Mesenchymal stem cell (in vitro differentiated cells and primary cell): ENCODE results near the gene WDR90.

Experiments
- DNase-seq: peaks from one replicate; pipeline ENCODE4 v3.0.0-alpha.2; 2013
- H2AFZ ChIP-seq: one replicate; pipeline ENCODE4 v1.6.1; 2013; ENCODE audit warnings: low read depth, mild to moderate bottlenecking, control low read depth, inconsistent platforms, low read length, moderate library complexity
- H2AK5ac ChIP-seq: 2 replicates; pipeline ENCODE4 v1.6.1; 2013; ENCODE audit warnings: low read length, moderate library complexity, mild to moderate bottlenecking, inconsistent platforms; ENCODE audit not compliant: severe bottlenecking
- H2BK120ac ChIP-seq: one replicate; pipeline ENCODE4 v1.6.1; 2013; ENCODE audit warnings: low read depth, mild to moderate bottlenecking, inconsistent platforms, low read length, moderate library complexity
- H2BK12ac ChIP-seq, 2 experiments: one replicate each; pipeline ENCODE4 v1.6.1; 2013; ENCODE audit warnings: inconsistent platforms in 2 of 2, low read length in 2 of 2, mild to moderate bottlenecking in 2 of 2, moderate library complexity in 2 of 2, control low read depth in 1 of 2
- H2BK15ac ChIP-seq: one replicate; pipeline ENCODE4 v1.6.1; 2013; ENCODE audit warnings: mild to moderate bottlenecking, low read depth, inconsistent platforms; ENCODE audit not compliant: poor library complexity, severe bottlenecking
- H2BK5ac ChIP-seq: 2 replicates; pipeline ENCODE4 v1.6.1; 2013; ENCODE audit warnings: low read depth, mild to moderate bottlenecking, low read length, control low read depth, inconsistent platforms; ENCODE audit not compliant: poor library complexity, severe bottlenecking
- H3K14ac ChIP-seq, 2 experiments: one replicate each; pipeline ENCODE4 v1.6.1; 2013; ENCODE audit warnings: inconsistent platforms in 2 of 2, low read length in 2 of 2, control low read depth in 1 of 2, mild to moderate bottlenecking in 1 of 2, moderate library complexity in 1 of 2
- H3K18ac ChIP-seq, 2 experiments: one replicate each; pipeline ENCODE4 v1.6.1; 2013; ENCODE audit warnings: inconsistent platforms in 2 of 2, low read length in 2 of 2, control low read depth in 1 of 2, low read depth in 1 of 2, mild to moderate bottlenecking in 1 of 2
- H3K23ac ChIP-seq, 2 experiments: one replicate each; pipeline ENCODE4 v1.6.1; 2013; ENCODE audit warnings: inconsistent platforms in 2 of 2, low read length in 2 of 2, mild to moderate bottlenecking in 2 of 2, moderate library complexity in 2 of 2, control low read depth in 1 of 2
- H3K27ac ChIP-seq: 2 replicates; pipeline ENCODE4 v1.5.1; 2013; ENCODE audit warnings: mild to moderate bottlenecking, moderate library complexity, low read length, control low read depth, inconsistent platforms; ENCODE audit not compliant: poor library complexity, severe bottlenecking
- H3K27me3 ChIP-seq, 2 experiments: 2 replicates each; pipeline versions ENCODE4 v1.6.1 to v1.7.0; 2013; ENCODE audit warnings: low read length in 2 of 2, mild to moderate bottlenecking in 2 of 2, moderate library complexity in 2 of 2, control low read depth in 1 of 2, inconsistent platforms in 1 of 2; ENCODE audit not compliant: control insufficient read depth in 1 of 2, insufficient read depth in 1 of 2
- H3K36me3 ChIP-seq, 2 experiments: 2 replicates each; pipeline versions ENCODE4 v1.6.1 to v1.7.0; 2013; ENCODE audit warnings: low read length in 2 of 2, control low read depth in 1 of 2, inconsistent platforms in 1 of 2, low read depth in 1 of 2, mild to moderate bottlenecking in 1 of 2; ENCODE audit not compliant: insufficient read depth in 2 of 2, control insufficient read depth in 1 of 2
- H3K4ac ChIP-seq, 2 experiments: one replicate each; pipeline ENCODE4 v1.6.1; 2013; ENCODE audit warnings: inconsistent platforms in 2 of 2, low read length in 2 of 2, mild to moderate bottlenecking in 2 of 2, moderate library complexity in 2 of 2, control low read depth in 1 of 2, low read depth in 1 of 2
- H3K4me1 ChIP-seq: 2 replicates; pipeline ENCODE4 v1.6.1; 2013; ENCODE audit warnings: low read depth, low read length, control low read depth; ENCODE audit not compliant: control insufficient read depth, insufficient read depth
- H3K4me2 ChIP-seq: 2 replicates; pipeline ENCODE4 v1.6.1; 2013; ENCODE audit warnings: low read length, mild to moderate bottlenecking, inconsistent platforms; ENCODE audit not compliant: poor library complexity, severe bottlenecking
- H3K4me3 ChIP-seq, 2 experiments: 2 replicates each; pipeline versions ENCODE4 v1.5.1 to v1.7.0; 2013; ENCODE audit warnings: low read length in 2 of 2, mild to moderate bottlenecking in 2 of 2, control low read depth in 1 of 2, low read depth in 1 of 2; ENCODE audit not compliant: insufficient read depth in 1 of 2
- H3K79me1 ChIP-seq: replicated peaks from 2 replicates; pipeline ENCODE4 v1.6.1; 2013; ENCODE audit warnings: mild to moderate bottlenecking, control low read depth, low read length, inconsistent platforms; ENCODE audit not compliant: poor library complexity, severe bottlenecking
- H3K9ac ChIP-seq: 2 replicates; pipeline ENCODE4 v1.7.0; 2013; ENCODE audit warnings: mild to moderate bottlenecking, low read length, moderate library complexity
- H3K9me3 ChIP-seq: 2 replicates; pipeline ENCODE4 v1.7.0; 2013; ENCODE audit warnings: mild to moderate bottlenecking, low read length; ENCODE audit not compliant: control insufficient read depth
- H4K8ac ChIP-seq: one replicate; pipeline ENCODE4 v1.6.1; 2013; ENCODE audit warnings: inconsistent platforms, mild to moderate bottlenecking, low read length, moderate library complexity
- H4K91ac ChIP-seq: one replicate; pipeline ENCODE4 v1.6.1; 2013; ENCODE audit warnings: mild to moderate bottlenecking, low read length, inconsistent platforms
- WGBS: methylation state at CpG from one replicate; pipeline ENCODE4 v1.1.7; 2013; ENCODE audit warnings: mixed read lengths; 5-methylcytosine and 5-hydroxymethylcytosine counted together

WDR90 gene

GRCh38 chr16:658679-659571, 9.8 kb downstream of the WDR90 start:
- H2BK15ac ChIP-seq, result no peak overlapping the region

GRCh38 chr16:659618-660017, 10.5 kb downstream of the WDR90 start:
- Histone ChIP-seq H2AK5ac (no peak overlapping the region), H3K9ac (no peak overlapping the region), H2BK5ac (no peak overlapping the region), H3K18ac (no peak overlapping the region), H3K4ac (no peak overlapping the region), H3K14ac (no peak overlapping the region), H2AFZ (no peak overlapping the region), H3K36me3 (peaks cover 0 to 71% of the 10 kb centered on the region in 2 experiments), H3K27ac (no peak overlapping the region), H3K23ac (no peak overlapping the region), H3K79me1 (no peaks in the 10 kb centered on the region), H3K27me3 (no peaks in the 10 kb centered on the region), H3K4me3 (no peak overlapping the region), H2BK120ac (no peak overlapping the region), H3K9me3 (no peaks in the 10 kb centered on the region), H3K4me1 (peaks cover 17% of the 10 kb centered on the region), H4K8ac (no peak overlapping the region), H3K4me2 (no peak overlapping the region), H2BK15ac (no peak overlapping the region), H2BK12ac (no peak overlapping the region), H4K91ac (no peak overlapping the region)
- WGBS, result 89% methylated on average over 20 of the region's 20 CpGs
- DNase-seq, result no peak

More at GRCh38 chr16:658679-659571, 9.8 kb downstream of the WDR90 start:
- Histone ChIP-seq H2AK5ac (no peak overlapping the region), H3K27me3 (no peaks in the 10 kb centered on the region), H4K91ac (no peak overlapping the region), H3K27ac (no peak overlapping the region), H3K9ac (no peak overlapping the region), H2BK120ac (no peak overlapping the region), H3K79me1 (no peaks in the 10 kb centered on the region), H3K4me1 (peaks cover 17% of the 10 kb centered on the region), H2BK5ac (no peak overlapping the region), H4K8ac (no peak overlapping the region), H2AFZ (no peak overlapping the region), H3K4ac (no peak overlapping the region), H2BK12ac (no peak overlapping the region), H3K18ac (no peak overlapping the region), H3K36me3 (peaks cover 2 to 76% of the 10 kb centered on the region in 2 experiments), H3K14ac (no peak overlapping the region), H3K4me2 (no peak overlapping the region), H3K23ac (no peak overlapping the region), H3K9me3 (no peaks in the 10 kb centered on the region), H3K4me3 (no peak overlapping the region)
- DNase-seq, result no peak
- 93% methylated on average over 34 of the region's 35 CpGs for WGBS

GRCh38 chr16:660132-660458, 10.9 kb downstream of the WDR90 start:
- no peak overlapping the region for H2AK5ac ChIP-seq
- H3K27ac ChIP-seq, result no peak overlapping the region
- H3K4me3 ChIP-seq, result no peak overlapping the region
- no peaks in the 10 kb centered on the region for H3K9me3 ChIP-seq
- H2AFZ ChIP-seq, result no peak overlapping the region
- H2BK5ac ChIP-seq, result no peak overlapping the region
- H3K18ac ChIP-seq, result no peak overlapping the region
- no peak overlapping the region for H3K23ac ChIP-seq
- H3K4me1 ChIP-seq, result peaks cover 17% of the 10 kb centered on the region
- no peak overlapping the region for H2BK12ac ChIP-seq
- H3K79me1 ChIP-seq, result no peaks in the 10 kb centered on the region
- no peak overlapping the region for H3K14ac ChIP-seq
- no peak overlapping the region for H2BK15ac ChIP-seq
- 77% methylated on average over 6 of the region's 6 CpGs for WGBS
- H3K4me2 ChIP-seq, result no peak overlapping the region
- DNase-seq, result no peak
- peaks cover 0 to 67% of the 10 kb centered on the region in 2 experiments for H3K36me3 ChIP-seq
- peak overlapping the region; percentile 52 for H4K8ac ChIP-seq
- no peak overlapping the region for H2BK120ac ChIP-seq
- peak overlapping the region; percentile 40 for H4K91ac ChIP-seq
- no peaks in the 10 kb centered on the region for H3K27me3 ChIP-seq
- no peak overlapping the region for H3K4ac ChIP-seq
- H3K9ac ChIP-seq, result no peak overlapping the region

- 34% methylated on average over 25 of the region's 43 CpGs for WGBS
- Histone ChIP-seq H4K91ac (peak overlapping the region; percentile 64), H3K4ac (no peak overlapping the region)
These were observed 11.5 kb downstream of the WDR90 start for GRCh38 chr16:660459-661183.

More at GRCh38 chr16:660459-661183, 11.5 kb downstream of the WDR90 start:
- Histone ChIP-seq H2AK5ac (no peak overlapping the region), H3K14ac (no peak overlapping the region), H3K4me3 (no peak overlapping the region), H2AFZ (no peak overlapping the region), H3K79me1 (no peaks in the 10 kb centered on the region), H3K23ac (no peak overlapping the region), H3K27ac (no peak overlapping the region), H2BK5ac (no peak overlapping the region), H3K9ac (peak overlapping the region; percentile 15), H2BK12ac (peak overlapping the region; percentile 29 to 69), H4K8ac (peak overlapping the region; percentile 92), H3K18ac (peak overlapping the region; percentile 15 to 64), H2BK120ac (no peak overlapping the region), H3K9me3 (no peaks in the 10 kb centered on the region), H3K4me2 (peak overlapping the region; percentile 35), H2BK15ac (peak overlapping the region; percentile 33), H3K4me1 (peaks cover 17% of the 10 kb centered on the region), H3K36me3 (peaks cover 0 to 61% of the 10 kb centered on the region in 2 experiments), H3K27me3 (no peaks in the 10 kb centered on the region)
- peak; percentile 90 for DNase-seq
